Skeletal muscle satellite cell (primary cell): ENCODE measurements around the gene ENO3.
A peak's percentile ranks its signal among the peaks of the same experiment; 100 is the strongest.

Experiments
- H3K27me3 ChIP-seq: 2 replicates; pipeline ENCODE4 v1.7.0; 2013; ENCODE audit warnings: low read length; ENCODE audit not compliant: control insufficient read depth, insufficient read depth
- H3K36me3 ChIP-seq: 2 replicates; pipeline ENCODE4 v1.7.0; 2013; ENCODE audit warnings: mild to moderate bottlenecking, control low read depth, low read length; ENCODE audit not compliant: insufficient read depth
- H3K4me1 ChIP-seq: 2 replicates; pipeline ENCODE4 v1.7.0; 2013; ENCODE audit warnings: low read length; ENCODE audit not compliant: control insufficient read depth, insufficient read depth
- H3K4me2 ChIP-seq: 2 replicates; pipeline ENCODE4 v1.7.0; 2013; ENCODE audit warnings: mild to moderate bottlenecking, low read length
- H3K4me3 ChIP-seq: 2 replicates; pipeline ENCODE4 v1.7.0; 2013; ENCODE audit warnings: low read length
- H3K9ac ChIP-seq: 2 replicates; pipeline ENCODE4 v1.7.0; 2013; ENCODE audit warnings: mild to moderate bottlenecking, low read depth, low read length, moderate library complexity
- H3K9me3 ChIP-seq: replicated peaks from 2 replicates; pipeline ENCODE4 v1.7.0; 2013; ENCODE audit warnings: mild to moderate bottlenecking, control low read depth, low read length

The ENO3 gene

DNA sequence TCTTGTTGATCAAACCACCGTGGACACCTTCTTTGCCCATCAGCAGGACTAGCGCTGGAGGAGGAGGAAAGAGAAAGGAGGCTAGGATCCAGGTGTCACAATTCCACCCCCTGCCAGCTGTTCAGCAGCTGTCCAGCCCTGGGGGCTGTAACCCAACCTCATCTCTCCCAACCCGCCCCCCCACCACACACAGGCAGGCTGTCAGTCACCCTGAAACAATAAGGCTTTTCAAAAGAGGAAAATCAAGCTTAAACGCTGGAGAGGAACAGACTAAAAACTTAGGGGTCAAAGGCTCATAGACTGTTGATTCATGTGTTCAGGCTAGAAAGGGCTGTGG is 5.0 kb upstream of the ENO3 start:
- H3K9me3 ChIP-seq: no peaks in the 10 kb centered on the region
- peaks cover 43% of the 10 kb centered on the region for H3K4me1 ChIP-seq
- H3K36me3 ChIP-seq: peaks cover 52% of the 10 kb centered on the region
- H3K4me2 ChIP-seq: peak overlapping the region; percentile 92
- H3K9ac ChIP-seq: peak overlapping the region; percentile 97
- H3K27me3 ChIP-seq: no peaks in the 10 kb centered on the region
- peak overlapping the region; percentile 99 for H3K4me3 ChIP-seq

DNA sequence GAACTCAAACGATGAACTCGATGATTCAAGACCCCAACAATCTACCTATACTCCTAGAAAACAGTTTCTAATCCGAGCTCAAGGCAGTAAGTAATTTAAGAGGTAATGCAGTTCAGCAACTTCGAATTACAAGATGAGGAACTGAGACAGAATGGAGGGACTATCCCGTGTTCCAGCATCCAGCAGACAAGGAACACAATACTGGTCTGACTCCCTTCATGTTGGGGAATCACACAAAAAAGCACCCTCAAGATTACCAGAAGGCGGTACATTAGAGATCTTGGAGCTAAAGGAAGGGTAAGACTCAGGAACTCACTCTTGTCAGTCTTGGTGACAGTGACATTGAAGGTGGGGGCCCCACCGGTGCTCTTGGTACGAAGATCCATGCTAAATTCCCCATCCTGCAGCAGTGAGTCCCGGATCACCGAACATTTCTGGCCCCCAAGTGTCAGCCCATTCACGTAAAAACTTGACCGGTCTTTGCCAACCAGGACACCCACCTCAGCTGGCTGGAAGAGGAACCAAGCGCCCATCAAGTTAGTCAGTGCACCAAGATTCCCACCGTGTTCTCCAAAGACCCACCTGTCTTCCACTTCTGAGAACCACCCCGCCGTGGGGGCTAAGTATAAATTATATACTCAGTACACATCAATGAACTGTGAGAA is 4.5 kb upstream of the ENO3 start:
- no peaks in the 10 kb centered on the region for H3K9me3 ChIP-seq
- H3K36me3 ChIP-seq: peaks cover 52% of the 10 kb centered on the region
- peak overlapping the region; percentile 99 for H3K4me3 ChIP-seq
- no peaks in the 10 kb centered on the region for H3K27me3 ChIP-seq
- peaks cover 43% of the 10 kb centered on the region for H3K4me1 ChIP-seq
- peak overlapping the region; percentile 97 for H3K9ac ChIP-seq
- H3K4me2 ChIP-seq: peak overlapping the region; percentile 92

DNA sequence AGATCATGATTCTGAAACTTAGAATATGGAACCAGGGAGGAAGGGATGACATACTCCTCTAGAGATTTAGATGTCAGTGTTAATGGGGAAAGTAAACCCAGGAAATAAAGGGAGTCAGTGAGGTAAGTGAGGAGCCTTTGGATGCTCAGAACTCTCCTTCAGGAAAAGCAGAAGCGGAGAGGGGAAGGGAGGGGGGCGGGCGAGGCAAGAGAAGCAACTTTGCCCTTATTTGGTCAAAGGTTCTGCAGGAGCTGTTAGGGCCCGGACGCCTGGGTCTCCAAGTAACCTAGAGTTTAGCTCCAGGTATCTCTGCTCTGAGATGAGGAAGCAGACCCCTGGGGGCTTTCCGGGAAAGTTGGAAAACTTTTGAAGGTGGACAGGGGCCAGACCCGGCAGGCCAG is 3.9 kb upstream of the ENO3 start:
- Histone ChIP-seq H3K36me3 (peaks cover 52% of the 10 kb centered on the region), H3K4me3 (peak overlapping the region; percentile 99), H3K4me1 (peaks cover 45% of the 10 kb centered on the region), H3K27me3 (no peaks in the 10 kb centered on the region), H3K9ac (peak overlapping the region; percentile 97), H3K9me3 (no peaks in the 10 kb centered on the region), H3K4me2 (peak overlapping the region; percentile 92)

DNA sequence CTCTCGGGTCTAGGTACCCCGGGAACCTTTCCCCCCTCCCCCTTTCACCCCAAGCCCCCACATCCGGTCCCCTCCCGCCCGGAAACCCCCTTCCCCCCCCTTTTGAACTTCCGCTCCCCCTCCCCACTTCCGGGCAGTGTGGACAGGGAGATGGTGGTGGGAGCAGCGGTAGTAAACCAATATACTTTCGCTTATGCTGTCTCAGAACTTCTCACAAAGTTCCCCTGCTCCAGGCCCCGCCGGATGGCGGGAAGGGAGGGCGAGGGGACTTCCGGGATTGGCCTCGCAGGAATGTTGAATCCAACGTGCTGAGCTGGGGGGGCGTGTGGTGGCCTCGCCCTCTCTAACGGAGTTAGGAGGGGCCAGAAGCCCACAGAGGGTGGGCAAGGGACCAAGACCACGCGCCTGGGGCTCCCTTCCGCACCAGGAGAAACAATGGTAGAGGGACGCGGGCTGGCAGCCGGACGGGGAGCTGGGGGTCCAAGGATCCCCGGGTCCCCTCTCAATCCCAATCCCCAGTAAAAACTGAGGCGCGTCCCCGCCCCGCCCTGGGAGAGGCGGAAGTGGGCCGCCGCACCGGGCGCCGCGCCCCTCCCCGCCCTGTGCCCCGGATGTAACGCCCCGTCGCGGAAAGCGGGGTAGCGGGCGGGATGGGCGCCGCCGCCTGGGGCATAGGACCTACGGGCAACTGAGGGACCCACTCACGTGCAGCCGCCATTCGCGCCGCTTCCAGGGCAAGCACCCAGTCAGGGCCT is 3.3 kb upstream of the ENO3 start:
- no peaks in the 10 kb centered on the region for H3K9me3 ChIP-seq
- H3K36me3 ChIP-seq: peaks cover 48% of the 10 kb centered on the region
- peak overlapping the region; percentile 92 for H3K4me2 ChIP-seq
- no peaks in the 10 kb centered on the region for H3K27me3 ChIP-seq
- H3K4me3 ChIP-seq: peak overlapping the region; percentile 99
- H3K4me1 ChIP-seq: peaks cover 47% of the 10 kb centered on the region
- peak overlapping the region; percentile 97 for H3K9ac ChIP-seq

DNA sequence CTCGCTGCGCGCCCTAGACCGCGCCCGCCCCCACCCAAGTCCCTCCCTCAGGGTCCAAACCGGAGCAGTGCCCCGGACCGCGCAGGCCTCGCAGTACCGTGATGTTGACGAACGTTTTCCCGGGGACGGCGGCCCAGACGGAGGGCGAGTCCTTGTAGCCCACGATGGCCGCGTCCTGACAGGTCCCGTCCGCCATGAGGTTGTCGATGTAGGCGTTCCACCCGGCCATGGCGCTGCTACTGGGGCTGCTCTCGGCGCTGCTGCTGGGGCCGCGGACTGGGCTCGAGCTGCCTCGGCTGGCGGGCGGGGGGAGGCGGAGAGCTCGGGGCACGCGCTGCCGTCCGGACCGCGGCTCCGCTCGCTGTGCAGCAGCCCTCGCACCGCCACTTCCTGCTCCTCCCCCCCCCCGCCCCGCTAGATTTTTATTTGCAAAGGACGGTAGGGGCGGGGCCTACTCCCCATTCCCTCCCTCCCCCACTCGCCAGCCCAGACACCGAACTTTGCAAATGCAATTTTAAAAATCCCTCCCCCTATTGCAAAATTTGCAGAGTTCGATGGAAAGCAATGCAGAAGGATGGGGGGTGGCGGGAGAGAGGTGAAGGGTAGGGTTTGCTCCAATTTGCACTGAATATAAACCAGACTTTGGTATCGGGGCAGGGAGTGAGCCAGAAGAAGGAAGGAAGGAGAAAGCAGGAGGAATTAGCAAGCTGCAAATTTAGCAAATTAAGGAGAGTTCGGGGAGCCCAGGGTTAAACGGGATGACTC is 2.6 kb upstream of the ENO3 start, which contains the start of gene PFN1:
Gene PFN1 (minus strand): TSS at position 365 of the 765 bp plus-strand sequence. CDS start 136 bp downstream, at position 229.
- Histone ChIP-seq H3K4me2 (peak within 1 kb of the TSS; percentile 92), H3K4me1 (peaks cover 49% of the 10 kb centered on the region), H3K36me3 (peaks cover 40% of the 10 kb centered on the region), H3K9ac (peak within 1 kb of the TSS; percentile 97), H3K9me3 (no peaks in the 10 kb centered on the region), H3K27me3 (no peaks in the 10 kb centered on the region), H3K4me3 (peak within 1 kb of the TSS; percentile 99)

DNA sequence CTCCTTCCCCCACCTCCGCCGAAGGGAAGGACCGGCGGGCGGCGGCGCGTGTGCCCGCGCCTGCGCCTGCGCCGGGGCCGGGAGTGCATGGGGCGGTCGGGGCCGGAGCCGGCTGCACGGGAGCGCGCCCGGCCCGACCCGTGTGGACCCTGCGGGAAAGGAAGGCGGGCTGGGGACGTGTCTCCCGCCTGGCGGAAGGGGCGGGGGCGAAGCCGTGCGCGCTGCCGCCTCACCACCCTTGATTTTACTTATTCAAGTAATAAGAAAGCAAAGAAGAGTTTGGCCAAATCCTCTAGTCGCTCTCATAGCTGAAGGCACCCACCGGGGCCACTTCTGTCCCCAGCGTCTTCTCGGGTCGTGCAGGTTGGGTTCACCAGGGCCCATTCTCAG is 2.0 kb upstream of the ENO3 start:
- Histone ChIP-seq H3K4me3 (peak overlapping the region; percentile 99), H3K9ac (peak overlapping the region; percentile 72), H3K9me3 (no peaks in the 10 kb centered on the region), H3K36me3 (peaks cover 34% of the 10 kb centered on the region), H3K4me1 (peaks cover 53% of the 10 kb centered on the region), H3K27me3 (no peaks in the 10 kb centered on the region), H3K4me2 (peak overlapping the region; percentile 86)

DNA sequence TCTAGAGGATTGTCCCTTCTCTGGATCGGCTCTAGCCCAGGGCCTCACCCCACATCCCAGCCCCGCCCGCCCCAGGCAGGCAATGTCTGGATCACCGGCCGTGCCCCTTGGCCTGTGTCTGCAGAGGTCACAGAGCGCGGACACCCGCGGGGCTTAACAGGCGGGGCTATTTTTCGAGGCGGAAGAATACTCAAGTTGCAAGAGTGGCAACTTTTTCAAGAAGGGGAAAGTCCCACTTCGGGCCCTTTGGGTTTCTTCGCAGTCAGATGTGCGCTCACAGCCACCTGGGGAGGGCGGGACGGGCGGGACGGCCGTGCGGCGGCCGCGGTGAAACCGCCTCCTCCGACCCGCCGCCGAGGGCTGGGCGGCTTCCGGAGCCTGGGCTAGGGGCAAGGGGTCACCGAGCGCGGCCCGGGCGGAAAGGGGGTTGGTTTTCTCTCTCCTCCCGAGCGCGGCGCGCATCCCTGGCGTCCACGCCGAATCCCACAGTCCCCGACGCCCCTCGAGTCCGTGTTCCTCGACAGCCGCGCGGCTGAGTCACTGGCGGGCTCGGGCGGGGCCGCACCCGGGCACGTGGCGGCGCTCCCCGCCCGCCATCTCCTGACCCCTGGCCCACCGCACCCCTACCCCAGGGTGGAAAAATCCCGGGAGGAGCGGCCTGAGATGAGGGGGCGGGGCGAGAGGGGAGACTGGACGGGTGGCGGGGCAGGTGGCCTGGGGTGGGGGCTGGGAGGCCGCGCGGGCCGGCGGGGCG is 1.4 kb upstream of the ENO3 start:
- Histone ChIP-seq H3K36me3 (peaks cover 29% of the 10 kb centered on the region), H3K9ac (peak overlapping the region; percentile 72), H3K4me1 (peaks cover 53% of the 10 kb centered on the region), H3K27me3 (no peaks in the 10 kb centered on the region), H3K9me3 (no peaks in the 10 kb centered on the region), H3K4me2 (peak overlapping the region; percentile 86), H3K4me3 (peak overlapping the region; percentile 99)

DNA sequence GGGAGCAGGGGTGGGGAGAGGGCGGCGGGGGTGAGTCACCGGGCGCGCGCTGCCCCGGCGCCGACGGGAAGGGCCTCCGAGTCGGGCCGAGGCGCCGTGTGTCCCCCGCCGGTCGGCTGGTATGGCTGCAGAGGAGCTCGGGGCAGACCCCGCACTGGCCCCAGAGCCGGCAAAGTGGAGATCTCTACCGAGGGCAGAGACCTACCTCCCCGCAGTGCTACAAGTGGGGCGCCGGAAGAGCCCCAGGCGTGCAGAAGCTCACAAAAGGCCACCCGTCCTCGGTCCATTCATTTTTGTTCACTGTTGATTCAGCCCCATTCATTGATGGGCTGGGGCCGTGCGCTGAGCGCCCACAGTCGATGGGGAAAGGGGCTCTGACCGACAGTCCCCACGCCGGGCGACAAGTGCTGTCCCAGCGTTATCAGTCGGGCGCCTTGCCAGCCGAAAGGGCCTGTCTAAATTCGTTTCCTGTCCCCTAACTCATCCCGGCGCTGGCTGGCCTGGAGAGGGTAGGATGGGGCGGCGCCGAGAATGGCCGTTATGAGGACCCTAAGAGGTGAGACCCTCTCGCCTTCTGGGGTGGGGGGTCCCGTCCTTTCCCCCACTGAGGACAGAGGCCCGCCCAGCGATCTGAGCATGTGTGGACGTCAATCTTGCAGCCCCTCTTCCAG is 709 bp upstream of the ENO3 start:
- Histone ChIP-seq H3K4me3 (peak overlapping the region; percentile 66), H3K4me1 (peaks cover 47% of the 10 kb centered on the region), H3K9me3 (no peaks in the 10 kb centered on the region), H3K9ac (peak overlapping the region; percentile 81), H3K27me3 (no peaks in the 10 kb centered on the region), H3K36me3 (peaks cover 23% of the 10 kb centered on the region), H3K4me2 (peak overlapping the region; percentile 92)

DNA sequence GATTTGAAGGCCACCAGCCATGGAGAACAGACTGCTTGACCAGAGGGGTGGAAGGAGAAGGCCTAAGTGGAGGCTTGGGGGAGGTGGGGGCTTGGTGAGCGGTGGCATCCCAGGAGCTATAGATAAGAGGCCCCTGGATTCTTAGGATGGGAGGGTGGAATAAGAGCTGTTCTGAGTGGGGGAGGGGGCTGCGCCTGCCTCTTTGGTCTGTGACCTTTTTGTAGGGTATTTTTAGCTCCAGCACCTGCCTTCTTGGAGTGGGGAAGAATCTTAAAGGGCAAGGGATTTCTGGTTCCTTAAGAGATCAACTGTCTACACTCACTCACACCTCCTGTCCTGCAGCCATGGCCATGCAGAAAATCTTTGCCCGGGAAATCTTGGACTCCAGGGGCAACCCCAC is 567 bp downstream of the ENO3 start:
- H3K27me3 ChIP-seq: no peaks in the 10 kb centered on the region
- H3K4me3 ChIP-seq: peak overlapping the region; percentile 66
- H3K9ac ChIP-seq: no peak overlapping the region
- H3K4me1 ChIP-seq: peaks cover 40% of the 10 kb centered on the region
- peak overlapping the region; percentile 92 for H3K4me2 ChIP-seq
- H3K9me3 ChIP-seq: no peaks in the 10 kb centered on the region
- peaks cover 12% of the 10 kb centered on the region for H3K36me3 ChIP-seq

DNA sequence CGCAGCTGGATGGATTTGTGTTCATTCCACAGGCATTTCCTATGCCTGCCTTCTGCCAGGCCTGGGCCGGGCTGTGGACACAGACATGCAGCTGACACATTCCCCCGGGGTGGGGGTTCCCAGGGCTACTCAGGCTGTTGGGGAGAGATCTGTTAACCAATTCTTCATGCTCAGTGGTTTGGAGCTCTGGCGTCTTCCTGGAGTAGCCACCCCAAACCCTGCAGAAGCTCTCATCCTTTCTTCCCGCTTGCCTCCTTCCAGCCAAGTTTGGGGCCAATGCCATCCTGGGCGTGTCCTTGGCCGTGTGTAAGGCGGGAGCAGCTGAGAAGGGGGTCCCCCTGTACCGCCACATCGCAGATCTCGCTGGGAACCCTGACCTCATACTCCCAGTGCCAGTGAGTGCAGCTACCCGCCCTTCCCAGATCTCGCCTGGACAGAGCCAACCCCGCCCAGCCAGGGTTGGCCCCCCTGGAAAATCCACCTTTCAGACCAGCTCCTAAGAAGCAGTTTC is 2.6 kb downstream of the ENO3 start:
- Histone ChIP-seq H3K4me1 (peaks cover 40% of the 10 kb centered on the region), H3K9me3 (no peaks in the 10 kb centered on the region), H3K27me3 (no peaks in the 10 kb centered on the region), H3K4me3 (peak overlapping the region; percentile 48), H3K4me2 (peak overlapping the region; percentile 75), H3K9ac (peak overlapping the region; percentile 64), H3K36me3 (no peaks in the 10 kb centered on the region)
